Mammary epithelial cell (primary cell): Measurements from ENCODE around the gene HPCA.

Experiments
- EZH2 ChIP-seq: IDR thresholded peaks from 2 replicates; pipeline ENCODE4 v1.6.1; 2012; ENCODE audit warnings: low read length, inconsistent platforms, borderline replicate concordance
- TF ChIP-seq, protein P1 (sequence below), 2 donors: IDR thresholded peaks in 1 of 2; conservative IDR thresholded peaks in 1 of 2; 2 replicates each; pipeline ENCODE4 v1.5.1; 2011 to 2012; ENCODE audit warnings: inconsistent platforms in 2 of 2, low read length in 2 of 2, mild to moderate bottlenecking in 2 of 2, control low read depth in 1 of 2, low read depth in 1 of 2; ENCODE audit not compliant: insufficient read depth in 1 of 2; ENCODE audit errors: extremely low read depth in 1 of 2

DNA sequence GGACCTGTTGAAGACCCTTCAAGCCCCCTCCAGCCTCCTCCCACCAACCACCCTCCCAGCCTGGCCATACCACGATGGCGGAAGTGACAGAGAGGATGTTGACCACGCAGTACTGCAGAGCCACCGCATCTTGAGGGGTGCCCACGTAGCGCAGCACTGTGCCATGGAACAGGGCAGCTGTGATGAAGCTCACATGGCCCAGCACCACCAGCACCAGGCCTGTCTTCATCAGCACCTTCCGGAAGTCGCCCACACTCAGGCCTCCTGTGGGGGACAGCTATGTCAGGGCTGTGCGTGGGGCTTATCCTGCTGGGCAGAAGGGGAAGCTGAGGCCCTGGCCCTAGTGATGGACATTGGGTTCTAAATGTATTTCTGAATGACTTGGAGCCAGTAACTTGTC, 11.8 kb downstream of the HPCA start:
- TF ChIP-seq, protein P1, sequence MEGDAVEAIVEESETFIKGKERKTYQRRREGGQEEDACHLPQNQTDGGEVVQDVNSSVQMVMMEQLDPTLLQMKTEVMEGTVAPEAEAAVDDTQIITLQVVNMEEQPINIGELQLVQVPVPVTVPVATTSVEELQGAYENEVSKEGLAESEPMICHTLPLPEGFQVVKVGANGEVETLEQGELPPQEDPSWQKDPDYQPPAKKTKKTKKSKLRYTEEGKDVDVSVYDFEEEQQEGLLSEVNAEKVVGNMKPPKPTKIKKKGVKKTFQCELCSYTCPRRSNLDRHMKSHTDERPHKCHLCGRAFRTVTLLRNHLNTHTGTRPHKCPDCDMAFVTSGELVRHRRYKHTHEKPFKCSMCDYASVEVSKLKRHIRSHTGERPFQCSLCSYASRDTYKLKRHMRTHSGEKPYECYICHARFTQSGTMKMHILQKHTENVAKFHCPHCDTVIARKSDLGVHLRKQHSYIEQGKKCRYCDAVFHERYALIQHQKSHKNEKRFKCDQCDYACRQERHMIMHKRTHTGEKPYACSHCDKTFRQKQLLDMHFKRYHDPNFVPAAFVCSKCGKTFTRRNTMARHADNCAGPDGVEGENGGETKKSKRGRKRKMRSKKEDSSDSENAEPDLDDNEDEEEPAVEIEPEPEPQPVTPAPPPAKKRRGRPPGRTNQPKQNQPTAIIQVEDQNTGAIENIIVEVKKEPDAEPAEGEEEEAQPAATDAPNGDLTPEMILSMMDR (conservative IDR thresholded peaks at IDR 0.05 in 1 of 2, IDR thresholded peaks at IDR 0.05 in 1 of 2; ENCODE audit: extremely low read depth in 1 of 2, insufficient read depth in 1 of 2, low read depth in 1 of 2, low read length in 2 of 2): no peak
- no peak for TF ChIP-seq EZH2
